ENCODE data around the gene MGP.

- TF ChIP-seq, protein P1, sequence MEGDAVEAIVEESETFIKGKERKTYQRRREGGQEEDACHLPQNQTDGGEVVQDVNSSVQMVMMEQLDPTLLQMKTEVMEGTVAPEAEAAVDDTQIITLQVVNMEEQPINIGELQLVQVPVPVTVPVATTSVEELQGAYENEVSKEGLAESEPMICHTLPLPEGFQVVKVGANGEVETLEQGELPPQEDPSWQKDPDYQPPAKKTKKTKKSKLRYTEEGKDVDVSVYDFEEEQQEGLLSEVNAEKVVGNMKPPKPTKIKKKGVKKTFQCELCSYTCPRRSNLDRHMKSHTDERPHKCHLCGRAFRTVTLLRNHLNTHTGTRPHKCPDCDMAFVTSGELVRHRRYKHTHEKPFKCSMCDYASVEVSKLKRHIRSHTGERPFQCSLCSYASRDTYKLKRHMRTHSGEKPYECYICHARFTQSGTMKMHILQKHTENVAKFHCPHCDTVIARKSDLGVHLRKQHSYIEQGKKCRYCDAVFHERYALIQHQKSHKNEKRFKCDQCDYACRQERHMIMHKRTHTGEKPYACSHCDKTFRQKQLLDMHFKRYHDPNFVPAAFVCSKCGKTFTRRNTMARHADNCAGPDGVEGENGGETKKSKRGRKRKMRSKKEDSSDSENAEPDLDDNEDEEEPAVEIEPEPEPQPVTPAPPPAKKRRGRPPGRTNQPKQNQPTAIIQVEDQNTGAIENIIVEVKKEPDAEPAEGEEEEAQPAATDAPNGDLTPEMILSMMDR (IDR thresholded peaks at IDR 0.05) = no peak
- TF ChIP-seq POLR2A (IDR thresholded peaks at IDR 0.05) = no peak
These were observed 617 bp upstream of the MGP start for GRCh38 chr12:14886271-14886670.

Measured in lower leg skin (tissue), 3 donors.